Measurements from ENCODE around the gene VIPR1. TPM values are rescaled to one million over a fixed set of nuclear protein-coding genes. Genes with fewer than 3 reads are reported as not detected.

Gene VIPR1, protein sequence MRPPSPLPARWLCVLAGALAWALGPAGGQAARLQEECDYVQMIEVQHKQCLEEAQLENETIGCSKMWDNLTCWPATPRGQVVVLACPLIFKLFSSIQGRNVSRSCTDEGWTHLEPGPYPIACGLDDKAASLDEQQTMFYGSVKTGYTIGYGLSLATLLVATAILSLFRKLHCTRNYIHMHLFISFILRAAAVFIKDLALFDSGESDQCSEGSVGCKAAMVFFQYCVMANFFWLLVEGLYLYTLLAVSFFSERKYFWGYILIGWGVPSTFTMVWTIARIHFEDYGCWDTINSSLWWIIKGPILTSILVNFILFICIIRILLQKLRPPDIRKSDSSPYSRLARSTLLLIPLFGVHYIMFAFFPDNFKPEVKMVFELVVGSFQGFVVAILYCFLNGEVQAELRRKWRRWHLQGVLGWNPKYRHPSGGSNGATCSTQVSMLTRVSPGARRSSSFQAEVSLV
- total RNA-seq, result 0.36 and 1.8 TPM in 2 replicates

DNA sequence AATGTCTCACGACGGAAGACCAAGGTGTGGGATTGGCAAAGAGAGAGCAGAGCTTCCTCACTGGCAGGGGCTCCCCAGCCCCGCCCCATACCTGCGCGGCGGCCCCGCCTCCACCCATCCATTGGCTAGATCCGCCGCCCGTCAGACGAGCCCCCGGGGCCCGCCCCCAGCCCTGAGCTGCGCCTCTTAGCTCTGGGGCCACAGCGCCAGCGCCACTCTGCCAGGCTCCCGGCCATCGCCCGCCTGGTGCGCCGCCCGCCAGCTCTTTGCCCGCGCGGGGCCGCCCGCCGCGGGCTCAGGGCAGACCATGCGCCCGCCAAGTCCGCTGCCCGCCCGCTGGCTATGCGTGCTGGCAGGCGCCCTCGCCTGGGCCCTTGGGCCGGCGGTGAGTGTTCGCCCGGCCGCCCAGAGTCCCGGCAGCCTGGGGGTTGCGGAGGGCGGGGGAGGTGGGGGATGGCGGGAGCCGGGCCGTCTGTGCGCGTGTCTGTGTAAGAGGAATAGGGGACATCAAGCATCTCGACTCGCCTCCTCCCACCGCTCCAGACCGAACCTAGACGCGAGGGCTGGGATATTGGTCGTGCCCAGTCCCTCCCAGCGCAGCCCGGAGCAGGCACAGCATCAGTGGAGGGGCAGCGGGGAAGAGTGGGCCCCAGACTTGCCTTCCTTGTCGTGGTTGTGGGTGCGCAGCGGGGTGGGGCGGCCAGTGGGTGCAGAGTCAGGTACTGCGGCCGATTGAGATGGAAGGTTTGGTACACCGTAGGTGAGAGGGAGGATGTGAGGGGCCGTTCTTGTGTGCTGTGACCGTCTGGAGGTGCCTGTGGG is at the start of gene VIPR1:
Gene VIPR1, plus strand, starts transcription at position 215 of the 822 bp plus-strand sequence. Its CDS starts 93 bp downstream, at position 308.

DNA sequence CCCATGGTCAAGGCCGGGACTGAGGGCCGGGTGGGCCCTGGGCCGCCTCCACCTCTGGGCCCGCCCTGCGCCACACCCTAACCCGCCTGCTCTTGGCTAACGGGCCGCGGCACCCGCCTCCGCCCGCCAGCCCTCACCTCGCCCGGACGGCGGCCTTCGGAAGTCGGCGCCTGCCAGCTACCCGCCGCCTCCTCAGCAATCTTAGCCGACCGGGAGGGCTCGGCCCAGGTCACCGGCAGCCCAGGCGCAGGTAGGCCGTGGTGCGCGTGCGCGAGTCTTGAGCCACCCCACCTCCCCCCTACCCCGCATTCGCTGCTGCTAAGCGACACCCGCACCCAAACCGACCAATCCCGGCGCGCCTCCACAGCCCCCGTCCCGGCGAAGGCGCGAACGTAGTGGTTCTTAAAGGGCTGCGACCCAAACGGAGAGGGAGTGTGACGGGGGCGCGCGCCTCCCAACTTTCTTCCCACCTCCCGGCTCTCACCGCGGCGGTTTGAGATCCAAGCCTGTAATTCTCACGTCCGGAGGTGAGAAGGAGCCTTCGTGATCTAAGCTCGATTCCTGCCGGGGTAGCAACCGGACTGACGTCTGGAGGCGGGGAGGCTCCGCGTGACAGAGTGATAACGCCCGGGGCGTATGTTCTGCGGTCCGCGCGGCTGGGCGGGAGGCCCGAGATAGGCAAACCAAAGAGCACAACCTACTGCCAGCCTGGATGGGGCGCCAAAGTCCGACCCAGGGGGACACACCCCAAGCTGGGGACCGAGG is 79.4 kb downstream of the VIPR1 start, which contains the start of gene SEC22C:
Gene SEC22C, minus strand, starts transcription at position 259 of the 765 bp plus-strand sequence. CDS start 12,921 bp downstream, outside the sequence.

Other genes starting within 250 kb of the VIPR1 start
- gene CCK, start 236.5 kb upstream of the VIPR1 start, total RNA-seq, result not detected in 2 replicates
- gene LYZL4, start 92.0 kb upstream of the VIPR1 start, total RNA-seq, result 0.18 TPM in 1 of 2 replicates, not detected in the other
- 56.2 and 58.3 TPM in 2 replicates for gene SEC22C, start 79.3 kb downstream of the VIPR1 start, total RNA-seq
- gene SS18L2, start 88.2 kb downstream of the VIPR1 start, total RNA-seq, result 26.5 and 38.3 TPM in 2 replicates
- gene NKTR, start 98.0 kb downstream of the VIPR1 start, total RNA-seq, result 50.3 and 63.1 TPM in 2 replicates
- 16.2 and 28.0 TPM in 2 replicates for gene ZBTB47, start 151.1 kb downstream of the VIPR1 start, total RNA-seq
- not detected in 2 replicates for gene KLHL40, start 182.9 kb downstream of the VIPR1 start, total RNA-seq
- gene HHATL, start 200.2 kb downstream of the VIPR1 start, total RNA-seq, result not detected in 2 replicates

Measured in endothelial cell of coronary artery (primary cell).